ENCODE results near the gene ANO2.

DNA sequence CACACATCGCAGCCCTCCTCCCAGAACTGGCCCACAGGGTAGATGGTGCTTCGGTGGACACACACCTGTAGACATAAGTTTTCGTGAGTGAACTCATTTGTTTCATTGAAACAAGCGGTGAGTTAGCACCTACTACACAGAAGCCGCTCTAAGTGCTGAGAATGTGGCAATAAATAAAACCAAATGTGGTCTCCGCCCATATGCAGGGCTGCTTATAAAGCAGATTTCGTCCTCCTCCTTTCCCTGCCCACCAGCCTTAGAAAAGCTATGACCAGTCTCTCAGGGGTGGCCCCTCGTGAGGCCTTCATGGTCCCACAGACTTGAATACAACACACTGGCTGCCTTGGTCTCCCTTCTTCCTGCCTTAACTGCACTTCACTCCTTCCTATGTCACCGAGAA is 31.1 kb upstream of the ANO2 start:
- TF ChIP-seq POLR2A (IDR thresholded peaks at IDR 0.05; ENCODE audit: low read length) = no peak
- no peak for TF ChIP-seq GATA1 (IDR thresholded peaks at IDR 0.05; ENCODE audit: low read depth, low read length)
